ENCODE data around the gene RELN. TPM values are rescaled to one million over a fixed set of nuclear protein-coding genes. Genes with fewer than 3 reads are reported as not detected.

The RELN gene
- total RNA-seq, 2 donors from 2014 or later: 1.5 to 1.6 TPM

GRCh38 chr7:103771294-103771693 is 218.2 kb downstream of the RELN start:
- DNase-seq (no peak), ATAC-seq (no peak)
- intact Hi-C loops (cut with DNase I, micrococcal nuclease): no loop called here

GRCh38 chr7:103766660-103767059 is 222.8 kb downstream of the RELN start:
- DNase-seq (no peak), ATAC-seq (no peak)
- intact Hi-C loops (cut with DNase I, micrococcal nuclease): no loop called here

- DNase-seq (no peak), ATAC-seq (no peak)
- intact Hi-C loops (cut with DNase I, micrococcal nuclease): no loop called here
Observed at GRCh38 chr7:103765901-103766300, 223.6 kb downstream of the RELN start.

- intact Hi-C loops (cut with DNase I, micrococcal nuclease): no loop called here
- ATAC-seq: no peak
- no peak for DNase-seq
Observed at GRCh38 chr7:103764901-103765300, 224.6 kb downstream of the RELN start.

GRCh38 chr7:103762877-103763276 is 226.6 kb downstream of the RELN start:
- ATAC-seq: no peak
- DNase-seq: no peak
- intact Hi-C loops (cut with DNase I, micrococcal nuclease): no loop called here

- intact Hi-C loops (cut with DNase I, micrococcal nuclease): no loop called here
- DNase-seq: no peak
- ATAC-seq: no peak
Observed at GRCh38 chr7:103762065-103762760, 227.2 kb downstream of the RELN start.

- intact Hi-C loops (cut with DNase I, micrococcal nuclease): no loop called here
- DNase-seq (no peak), ATAC-seq (no peak)
Observed at GRCh38 chr7:103752995-103753394, 236.5 kb downstream of the RELN start.

- intact Hi-C loops (cut with DNase I, micrococcal nuclease): no loop called here
- ATAC-seq (no peak), DNase-seq (no peak)
Observed at GRCh38 chr7:103751311-103751880, 238.1 kb downstream of the RELN start.

GRCh38 chr7:103748680-103749079 is 240.8 kb downstream of the RELN start:
- intact Hi-C loops (cut with DNase I, micrococcal nuclease): no loop called here
- DNase-seq (no peak), ATAC-seq (no peak)

- intact Hi-C loops (cut with DNase I, micrococcal nuclease): no loop called here
Observed at GRCh38 chr7:103735377-103735776, 254.1 kb downstream of the RELN start.

GRCh38 chr7:103731169-103731568 is 258.3 kb downstream of the RELN start:
- intact Hi-C loops (cut with DNase I, micrococcal nuclease): no loop called here
- ATAC-seq (no peak), DNase-seq (no peak)

More at GRCh38 chr7:103735377-103735776, 254.1 kb downstream of the RELN start:
- DNase-seq (no peak), ATAC-seq (no peak)

GRCh38 chr7:103729026-103729425 is 260.4 kb downstream of the RELN start:
- DNase-seq: no peak
- no peak for ATAC-seq
- intact Hi-C loops (cut with DNase I, micrococcal nuclease): no loop called here

GRCh38 chr7:103727982-103728610 is 261.4 kb downstream of the RELN start:
- intact Hi-C loops (cut with DNase I, micrococcal nuclease): no loop called here
- DNase-seq: no peak
- no peak for ATAC-seq

- intact Hi-C loops (cut with DNase I, micrococcal nuclease): no loop called here
- no peak for DNase-seq
- no peak for ATAC-seq
Observed at GRCh38 chr7:103719070-103719469, 270.4 kb downstream of the RELN start.

GRCh38 chr7:103718482-103719061 is 270.9 kb downstream of the RELN start:
- no peak for DNase-seq
- ATAC-seq: no peak
- intact Hi-C loops (cut with DNase I, micrococcal nuclease): no loop called here

GRCh38 chr7:103717574-103717973 is 271.9 kb downstream of the RELN start:
- ATAC-seq: no peak

GRCh38 chr7:103715376-103716120 is 273.9 kb downstream of the RELN start:
- ATAC-seq: no peak
- intact Hi-C loops (cut with DNase I, micrococcal nuclease): no loop called here

More at GRCh38 chr7:103717574-103717973, 271.9 kb downstream of the RELN start:
- intact Hi-C loops (cut with DNase I, micrococcal nuclease): no loop called here
- DNase-seq: no peak

GRCh38 chr7:103714376-103714927 is 275.0 kb downstream of the RELN start:
- ATAC-seq: no peak
- no peak for DNase-seq
- intact Hi-C loops (cut with DNase I, micrococcal nuclease): no loop called here

More at GRCh38 chr7:103715376-103716120, 273.9 kb downstream of the RELN start:
- DNase-seq: no peak
